ENCODE data around the gene FAM83E. TPM values are rescaled to one million over a fixed set of nuclear protein-coding genes. Genes with fewer than 3 reads are reported as not detected.
"Not testable (repeated sequence)": the region's sequence is repeated elsewhere in the genome, so short reads cannot be mapped to it uniquely, and the experiment has no call there.

The FAM83E gene
- polyA plus RNA-seq, 2 of the 4 experiments (the other 2 are of a cell fraction): 0.16 to 0.41 TPM

GRCh38 chr19:48633148-48634035 is 18.5 kb upstream of the FAM83E start:
- TF ChIP-seq JUNB (IDR thresholded peaks at IDR 0.05): 0 out of 2 replicates have a peak, but pooled peaks have one; percentile 10
- TF ChIP-seq MAX (IDR thresholded peaks at IDR 0.05): no peak
- 79% methylated on average over 22 of the region's 22 CpGs for WGBS (ENCODE audit: missing lambda C conversion rate)
- Histone ChIP-seq H3K4me3 (no peak overlapping the region), H3K27ac (peak overlapping the region; percentile 86 to 92), H3K4me2 (peak overlapping the region; percentile 100), H3K9me3 (no peaks in the 10 kb centered on the region), H3K4me1 (peaks cover 50% of the 10 kb centered on the region)
- FAIRE-seq: no peak
- CTCF ChIA-PET: interaction anchor here (0.5 to 2.0 kb wide), 10 partner anchors 9 to 515 kb away, joined by 3 to 6 read pairs (median 3); partner anchors contain the start of genes CA11 and FAM83E
- POLR2A ChIA-PET: interaction anchor here (0.5 to 1.5 kb wide), 5 partner anchors 9 to 77 kb away, joined by 3 to 18 read pairs (median 8); partner anchors contain the start of genes CA11, RPL18 and SPHK2
- ATAC-seq: no peak
- DNase-seq (ENCODE audit: low read depth in 1 of 2, low spot score in 1 of 2): no peak

GRCh38 chr19:48632692-48633147 is 17.8 kb upstream of the FAM83E start:
- TF ChIP-seq HOXA7 (CRISPR knock-in tag; IDR thresholded peaks at IDR 0.05): no peak
- no peak for TF ChIP-seq BCL3 (IDR thresholded peaks at IDR 0.05)
- peak; percentile 73 for TF ChIP-seq MAFK (IDR thresholded peaks at IDR 0.05; ENCODE audit: partially characterized antibody)
- peak overlapping the region in 1 of 2 experiments; percentile 92; a peak in 4 of 6 replicates for H3K27ac ChIP-seq
- H3K4me3 ChIP-seq: no peak overlapping the region
- DNase-seq (ENCODE audit: low read depth in 1 of 2, low spot score in 1 of 2) (no peak), FAIRE-seq (no peak), ATAC-seq (no peak)
- CTCF ChIA-PET: interaction anchor here (0.7 to 2.0 kb wide), 5 partner anchors 9 to 49 kb away, joined by 3 to 6 read pairs (median 3); no protein-coding TSS in a partner anchor
- peak overlapping the region; percentile 100; the same call in 1 of the 3 replicates for H3K4me2 ChIP-seq
- no peaks in the 10 kb centered on the region for H3K9me3 ChIP-seq
- peaks cover 48% of the 10 kb centered on the region for H3K4me1 ChIP-seq
- POLR2A ChIA-PET: no interaction called here

- H3K4me1 ChIP-seq: peaks cover 52% of the 10 kb centered on the region
- not testable (repeated sequence) for H3K4me2 ChIP-seq
Observed at GRCh38 chr19:48632286-48632685, 17.4 kb upstream of the FAM83E start.

DNA sequence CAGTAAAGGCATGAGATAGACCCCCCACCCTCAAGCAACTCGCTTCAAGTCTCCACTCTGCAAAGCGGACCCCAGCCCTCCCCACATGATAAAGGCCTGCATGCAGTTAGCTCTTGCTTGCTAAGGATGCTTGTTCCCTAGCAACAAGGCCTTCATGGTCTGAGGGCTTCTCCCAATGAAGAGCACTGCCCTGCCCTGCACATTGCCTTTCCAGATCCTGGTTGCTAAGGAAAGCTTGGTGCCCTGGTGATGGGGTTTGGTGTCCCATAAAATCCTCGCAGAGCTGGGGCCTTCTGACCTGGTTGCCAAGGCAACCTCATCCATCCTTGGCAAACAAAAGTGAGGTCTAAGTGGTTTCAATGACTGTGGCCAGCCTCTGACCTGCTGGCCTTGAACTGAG is 16.3 kb upstream of the FAM83E start:
- no peak for FAIRE-seq
- Histone ChIP-seq H3K4me2 (no peak overlapping the region), H3K4me3 (no peak overlapping the region), H3K27ac (no peak overlapping the region), H3K9me3 (no peaks in the 10 kb centered on the region), H3K4me1 (peaks cover 49% of the 10 kb centered on the region)
- WGBS (ENCODE audit: missing lambda C conversion rate): 88% methylated on average over 3 of the region's 3 CpGs
- ChIA-PET CTCF (interaction anchor here (0.6 to 1.6 kb wide), 5 partner anchors 15 to 696 kb away, joined by 3 to 6 read pairs (median 4); partner anchors contain the start of gene CA11), POLR2A (interaction anchor here (2.7 kb wide), 1 partner anchor 12 kb away, joined by 19 read pairs; the partner anchor contains the start of genes RPL18 and SPHK2)
- no peak for DNase-seq (ENCODE audit: low read depth in 1 of 2, low spot score in 1 of 2)
- no peak for ATAC-seq
- TF ChIP-seq RFX5 (IDR thresholded peaks at IDR 0.05) (peak; percentile 42; the same call in 1 of the 2 replicates), NPAS2 (CRISPR knock-in tag; IDR thresholded peaks at IDR 0.05; ENCODE audit: borderline replicate concordance) (no peak), HMGXB4 (CRISPR knock-in tag; IDR thresholded peaks at IDR 0.05; ENCODE audit: borderline replicate concordance) (no peak), ZC3H11A (IDR thresholded peaks at IDR 0.05) (no peak), KDM1A (IDR thresholded peaks at IDR 0.05; ENCODE audit: low read depth) (peak; percentile 84; the same call in 1 of the 2 replicates)

More at GRCh38 chr19:48632286-48632685, 17.4 kb upstream of the FAM83E start:
- WGBS (ENCODE audit: missing lambda C conversion rate): 95% methylated on average over 11 of the region's 11 CpGs
- H3K27ac ChIP-seq: peak overlapping the region in 1 of 2 experiments; percentile 92; a peak in 3 of 6 replicates
- CTCF ChIA-PET: interaction anchor here (0.6 to 2.0 kb wide), 5 partner anchors 8 to 283 kb away, joined by 3 to 5 read pairs (median 3); no protein-coding TSS in a partner anchor
- not testable (repeated sequence) for H3K9me3 ChIP-seq; ATAC-seq; DNase-seq (ENCODE audit: low read depth in 1 of 2, low spot score in 1 of 2); H3K4me3 ChIP-seq; FAIRE-seq
- POLR2A ChIA-PET: interaction anchor here (2.7 kb wide), 1 partner anchor 13 kb away, joined by 19 read pairs; the partner anchor contains the start of genes RPL18 and SPHK2
